HG03135 (cell line): Measurements from ENCODE around the gene SPACA7.

Experiments
- ATAC-seq: cut with Tn5 transposase; IDR thresholded peaks from one replicate; pipeline ENCODE4 v1.9.1; 2021; ENCODE audit warnings: mild to moderate bottlenecking, moderate library complexity; ENCODE audit not compliant: unreplicated experiment

SPACA7 gene, protein sequence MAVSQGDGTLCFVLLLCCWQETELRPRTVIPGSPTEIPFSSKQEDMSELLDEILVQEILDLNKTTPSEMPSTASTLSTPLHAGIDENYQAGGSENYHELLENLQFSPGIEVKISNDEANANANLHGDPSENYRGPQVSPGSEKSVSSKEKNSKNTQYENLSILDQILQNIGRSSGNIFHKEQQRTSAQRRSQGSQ

DNA sequence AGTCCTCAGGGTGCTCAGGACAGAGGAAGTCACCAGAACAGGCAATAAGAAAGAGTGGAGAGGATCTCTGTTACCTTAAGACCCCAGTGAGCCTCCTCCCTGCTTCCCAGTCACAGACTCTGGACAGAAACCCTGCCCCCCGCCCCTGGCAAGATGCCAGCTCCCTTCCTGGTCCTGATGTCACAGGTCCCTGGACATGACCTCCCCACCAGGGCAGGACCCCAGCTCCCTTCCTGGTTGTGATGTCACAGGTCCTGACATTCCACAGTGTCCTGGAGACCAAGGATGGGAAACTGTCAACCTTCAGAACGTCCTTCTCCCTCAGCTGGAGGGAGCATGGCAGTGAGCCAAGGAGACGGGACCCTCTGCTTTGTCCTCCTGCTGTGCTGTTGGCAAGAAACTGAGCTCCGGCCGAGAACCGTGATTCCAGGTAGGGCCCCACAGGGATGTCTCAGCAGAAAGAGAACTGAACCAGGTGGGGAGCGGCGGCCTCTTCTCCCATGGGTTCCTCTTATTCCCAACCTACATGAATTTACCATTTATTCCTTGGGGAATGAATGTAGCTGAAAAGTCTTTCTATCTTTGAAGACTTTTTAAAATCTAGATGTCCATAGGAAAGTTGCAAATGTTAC is at the start of gene SPACA7:
Gene SPACA7 (plus strand): TSS at position 306 of the 632 bp plus-strand sequence. CDS start 31 bp downstream, at position 337.
- no peak for ATAC-seq

DNA sequence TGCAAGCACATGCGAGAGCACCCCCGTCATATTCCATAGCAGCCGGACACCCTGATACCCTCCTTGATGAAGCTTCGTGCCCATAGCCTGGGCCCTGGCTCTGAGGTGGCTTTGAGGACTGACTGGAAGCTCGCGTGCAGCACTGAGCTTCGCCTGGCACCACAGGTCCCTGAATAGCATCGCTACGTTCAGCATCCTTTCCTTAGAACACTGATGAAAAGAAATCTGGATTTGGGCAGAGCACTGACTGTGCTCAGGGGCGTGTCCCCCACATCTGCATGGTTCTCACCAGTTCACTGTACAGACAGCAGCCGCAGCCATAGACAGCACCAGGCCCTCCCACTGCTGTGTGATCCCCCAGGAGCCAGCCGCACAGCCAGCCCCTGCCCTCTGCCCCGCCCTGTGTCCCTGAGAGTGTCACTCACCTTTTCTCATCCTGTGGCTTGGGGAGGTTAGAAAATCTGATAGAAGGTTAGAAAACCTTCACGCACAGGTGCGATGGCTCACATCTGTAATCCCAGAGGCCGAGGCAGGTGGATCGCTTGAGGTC is 49.3 kb upstream of the SPACA7 start:
- no peak for ATAC-seq

DNA sequence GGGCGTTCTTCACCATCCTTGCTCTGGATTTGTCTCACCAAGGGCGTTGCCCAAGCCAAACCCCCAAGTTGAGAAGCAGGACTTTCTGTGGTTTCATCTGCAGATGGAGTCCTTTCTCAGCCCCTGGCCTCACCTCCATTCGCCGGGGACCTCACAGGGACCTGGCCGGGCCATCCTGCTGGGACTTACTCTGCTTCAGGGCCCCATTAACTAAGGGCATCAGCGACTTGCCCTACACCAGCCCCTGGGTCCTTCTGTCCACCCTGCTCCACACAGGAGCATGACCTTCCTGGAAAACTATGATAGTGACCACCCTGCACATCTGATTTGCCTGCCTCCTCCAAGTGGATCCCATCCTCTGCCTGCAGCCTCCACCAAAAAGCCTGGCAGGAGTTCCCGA is 47.2 kb upstream of the SPACA7 start:
- ATAC-seq: no peak

DNA sequence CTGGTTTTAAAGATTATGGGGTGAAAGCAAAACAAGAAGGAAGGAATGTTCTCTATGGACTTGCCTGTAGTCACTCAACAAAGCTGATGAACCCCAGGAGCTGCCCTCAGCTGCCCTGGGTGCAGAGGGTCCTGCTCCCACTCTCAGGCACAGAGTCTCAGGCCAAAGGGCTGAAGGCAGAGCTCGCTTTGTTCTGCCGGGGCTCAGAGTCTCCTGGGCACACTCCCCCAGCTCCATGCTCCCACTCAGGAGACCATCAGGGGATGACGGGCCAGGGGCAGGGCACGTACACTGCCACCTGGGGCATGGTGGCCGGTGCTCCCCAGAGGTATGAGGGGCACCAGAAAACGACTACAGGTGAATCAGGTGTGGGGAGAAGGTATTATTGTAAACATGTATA is 46.8 kb upstream of the SPACA7 start:
- no peak for ATAC-seq

DNA sequence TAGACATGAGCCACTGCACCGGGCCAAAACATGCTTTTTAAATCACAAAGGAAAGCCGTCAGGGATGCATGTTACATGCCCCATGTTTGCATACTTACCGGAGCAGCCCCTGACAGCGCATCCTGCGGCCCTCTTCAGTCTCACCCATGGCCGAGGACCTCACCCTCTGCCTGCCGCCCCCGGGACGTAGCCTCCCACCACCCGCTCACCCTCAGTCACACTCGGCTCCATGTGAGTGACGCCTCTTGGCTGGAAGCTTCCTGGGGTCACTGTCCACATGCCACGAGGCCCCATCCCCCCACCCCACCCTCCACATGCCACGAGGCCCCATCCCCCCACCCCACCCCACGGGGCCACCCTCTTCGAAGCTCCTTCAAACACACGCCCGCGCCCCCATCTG is 46.1 kb upstream of the SPACA7 start:
- no peak for ATAC-seq

DNA sequence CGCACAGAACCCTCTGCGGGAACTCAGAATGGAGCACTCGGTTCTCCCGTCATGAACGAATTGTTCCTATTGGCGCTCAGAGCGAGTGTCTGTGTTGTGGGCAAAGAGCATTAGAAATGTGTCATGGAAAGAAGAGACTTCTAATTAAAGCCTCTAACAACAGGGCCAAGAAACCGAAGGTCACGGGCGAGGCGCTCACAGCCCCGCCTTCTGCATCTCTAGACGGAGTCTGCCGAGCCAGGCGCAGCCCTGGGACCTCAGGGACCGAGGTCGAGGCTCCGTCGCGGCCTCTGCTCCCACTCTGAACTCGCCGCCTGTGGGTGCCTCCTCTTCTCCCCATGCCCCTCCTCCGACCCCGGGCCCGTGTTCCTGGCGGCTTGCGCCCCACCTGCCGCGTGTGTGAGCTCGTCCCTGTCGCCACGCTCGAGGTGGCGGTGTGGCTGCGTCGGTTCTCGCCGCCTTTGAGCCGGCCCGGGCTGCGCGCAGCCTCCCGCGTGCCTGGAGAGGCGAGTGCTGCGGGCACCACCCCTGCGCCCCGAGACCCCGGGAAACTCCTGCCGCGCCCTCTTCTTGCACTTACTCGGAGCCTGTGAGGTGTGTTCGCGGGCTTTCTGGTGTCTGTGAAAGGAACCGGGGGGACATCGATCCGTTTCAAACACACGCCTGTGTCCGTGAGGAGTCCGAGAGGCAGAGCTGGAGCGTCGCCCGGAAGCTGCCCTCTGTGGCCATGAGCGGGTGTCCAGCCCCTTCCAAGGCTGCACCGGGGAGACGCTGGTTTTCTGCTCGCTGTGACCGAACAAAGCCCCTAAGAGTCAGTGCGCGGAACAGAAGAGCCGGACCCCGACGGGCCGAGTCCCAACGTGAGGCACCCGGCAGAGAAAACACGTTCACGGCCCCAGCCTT is 45.4 kb upstream of the SPACA7 start:
- ATAC-seq: no peak

DNA sequence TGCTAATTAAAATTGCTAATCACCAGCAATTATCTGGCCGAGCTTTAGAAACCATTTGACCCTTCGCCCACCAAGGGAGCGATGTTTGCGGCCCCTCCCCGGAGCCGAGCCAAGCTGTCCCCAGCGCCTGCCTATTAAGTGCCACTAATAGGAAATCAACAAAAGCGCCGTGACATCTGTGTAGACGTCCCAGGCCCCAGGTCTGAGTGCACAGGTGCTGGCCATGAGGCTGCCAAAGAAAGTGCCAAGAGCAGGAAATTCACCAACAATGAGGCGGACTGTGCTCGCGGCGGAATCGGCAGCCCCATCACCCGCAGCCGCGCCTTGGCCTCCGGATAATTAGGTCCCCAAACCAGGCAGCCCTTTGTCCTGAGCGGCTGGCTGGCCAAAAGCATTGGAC is 44.5 kb upstream of the SPACA7 start:
- ATAC-seq: no peak

DNA sequence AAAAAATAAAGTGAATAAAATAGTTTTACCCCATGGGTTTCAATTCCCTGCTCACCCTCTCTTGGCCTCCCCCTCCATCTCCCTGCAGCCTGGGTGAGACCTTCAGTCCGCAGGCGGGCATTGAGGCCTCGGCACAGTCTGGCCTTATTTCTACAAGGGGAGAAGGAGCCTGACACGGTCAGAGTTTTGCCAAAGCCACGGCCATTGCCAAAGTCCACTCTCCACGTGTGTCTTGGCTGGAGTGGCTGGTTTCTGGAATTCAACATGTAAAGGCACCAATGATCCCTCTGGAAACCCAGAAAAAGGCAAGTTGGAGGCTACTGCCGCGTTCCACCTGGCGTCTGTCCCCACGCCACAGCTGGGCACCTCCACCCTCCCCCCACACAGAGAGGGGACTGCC is 43.4 kb upstream of the SPACA7 start:
- no peak for ATAC-seq

DNA sequence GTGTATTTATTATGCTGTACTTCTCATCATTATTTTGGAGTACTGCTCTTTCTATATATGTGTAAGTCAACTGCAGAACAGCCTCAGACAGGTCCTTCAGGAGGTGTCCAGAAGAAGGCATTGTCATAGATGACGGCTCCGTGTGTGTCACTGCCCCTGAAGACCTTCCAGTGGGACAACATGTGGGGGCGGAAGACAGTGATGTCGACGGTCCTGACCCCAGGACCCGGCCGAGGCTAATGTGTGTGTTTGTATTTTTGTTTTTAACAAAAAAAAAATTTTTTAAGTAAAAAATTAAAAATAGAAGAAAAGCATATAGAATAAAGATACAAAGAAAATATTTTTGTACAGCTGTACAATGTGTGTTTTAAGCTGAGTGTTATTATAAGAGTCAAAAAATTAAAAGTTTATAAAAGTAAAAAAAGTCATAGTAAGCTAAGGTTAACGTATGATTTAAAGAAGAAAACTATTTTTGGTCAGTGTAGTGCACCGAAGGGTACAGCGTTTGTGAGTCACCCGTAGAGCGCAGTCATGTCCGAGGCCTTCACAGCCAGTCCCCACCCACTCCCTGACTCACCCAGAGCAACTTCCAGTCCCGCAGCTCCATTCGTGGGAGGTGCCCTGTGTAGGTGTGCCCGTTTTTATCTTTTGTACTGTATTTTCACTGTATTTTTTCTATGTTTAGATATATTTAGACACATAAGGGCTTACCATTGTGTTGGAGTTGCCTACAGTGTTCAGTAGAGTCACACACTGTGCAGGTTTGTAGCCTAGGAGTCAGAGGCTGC is 42.2 kb upstream of the SPACA7 start:
- no peak for ATAC-seq

DNA sequence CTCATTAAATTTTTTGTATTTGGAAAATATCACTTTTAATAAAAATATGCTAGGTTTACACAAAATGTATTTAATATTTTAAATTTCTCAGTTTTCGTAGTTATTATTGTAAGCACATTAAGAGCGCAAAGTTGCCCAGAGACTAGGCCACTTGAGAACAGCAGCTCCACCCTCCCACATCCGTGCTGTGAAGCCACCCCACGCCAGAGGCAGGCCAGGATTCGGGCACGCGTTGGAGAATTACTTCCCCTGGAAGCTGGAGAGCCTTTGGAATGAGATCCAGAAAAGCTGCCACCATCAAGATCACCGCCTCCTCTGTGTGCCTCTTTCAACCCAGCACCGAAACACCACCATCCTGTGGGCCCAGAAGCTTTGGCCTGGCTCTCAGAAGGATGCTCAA is 41.0 kb upstream of the SPACA7 start:
- no peak for ATAC-seq

DNA sequence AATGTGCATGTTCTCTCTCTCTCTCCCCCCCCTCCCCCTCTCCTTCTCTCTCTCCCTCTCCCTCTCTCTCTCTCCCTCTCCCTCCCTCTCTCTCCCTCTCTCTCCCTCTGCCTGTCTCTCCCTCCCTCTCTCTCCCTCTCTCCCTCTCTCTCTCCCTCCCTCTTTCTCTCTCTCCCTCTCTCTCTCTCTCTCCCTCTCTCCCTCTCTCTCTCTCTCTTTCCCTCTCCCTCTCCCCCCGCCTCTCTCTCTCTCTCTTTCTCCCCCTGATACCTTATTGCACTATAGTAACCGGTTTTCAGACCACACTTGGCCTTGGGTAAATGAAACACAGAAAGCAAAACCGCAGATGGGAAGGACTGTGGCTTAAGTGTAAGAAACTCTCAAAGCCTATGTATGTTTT is 34.7 kb upstream of the SPACA7 start:
- no peak for ATAC-seq

DNA sequence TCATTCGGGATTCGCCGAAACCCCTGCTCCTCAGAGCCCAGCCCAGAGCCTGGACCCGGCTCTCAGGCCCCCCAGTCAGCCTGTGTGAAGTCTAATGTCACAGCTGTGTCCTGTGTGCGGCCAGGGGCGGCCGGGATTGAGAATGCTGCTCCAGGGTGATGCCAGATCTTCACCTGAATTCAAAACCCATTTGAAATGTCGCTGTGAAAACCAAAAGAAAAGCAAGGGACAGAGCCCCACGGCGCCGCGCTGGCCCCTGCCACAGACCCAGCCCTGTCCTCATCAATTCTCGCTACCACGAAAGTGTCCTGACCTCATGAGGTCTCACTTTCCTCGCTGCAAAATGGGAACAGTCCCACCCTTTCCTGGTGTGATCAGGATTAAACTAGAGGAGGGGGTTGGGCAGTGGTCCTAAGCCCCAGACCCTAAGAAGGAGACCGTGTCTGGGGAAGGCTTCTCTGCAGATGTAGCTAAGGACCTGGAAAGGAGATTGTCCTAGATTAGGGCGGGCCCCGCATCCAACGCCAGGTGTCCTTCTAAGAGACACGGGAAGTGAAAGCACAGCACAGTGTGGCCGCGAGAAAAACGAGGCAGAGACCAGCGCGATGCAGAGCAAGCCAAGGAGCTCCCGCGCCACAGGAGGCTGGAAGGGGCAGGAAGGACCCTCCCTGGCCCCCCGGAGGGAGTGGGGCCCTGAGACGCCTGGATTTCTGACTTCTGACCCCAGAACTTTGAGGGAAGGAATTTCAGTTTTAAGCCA is 34.0 kb upstream of the SPACA7 start:
- ATAC-seq: no peak

DNA sequence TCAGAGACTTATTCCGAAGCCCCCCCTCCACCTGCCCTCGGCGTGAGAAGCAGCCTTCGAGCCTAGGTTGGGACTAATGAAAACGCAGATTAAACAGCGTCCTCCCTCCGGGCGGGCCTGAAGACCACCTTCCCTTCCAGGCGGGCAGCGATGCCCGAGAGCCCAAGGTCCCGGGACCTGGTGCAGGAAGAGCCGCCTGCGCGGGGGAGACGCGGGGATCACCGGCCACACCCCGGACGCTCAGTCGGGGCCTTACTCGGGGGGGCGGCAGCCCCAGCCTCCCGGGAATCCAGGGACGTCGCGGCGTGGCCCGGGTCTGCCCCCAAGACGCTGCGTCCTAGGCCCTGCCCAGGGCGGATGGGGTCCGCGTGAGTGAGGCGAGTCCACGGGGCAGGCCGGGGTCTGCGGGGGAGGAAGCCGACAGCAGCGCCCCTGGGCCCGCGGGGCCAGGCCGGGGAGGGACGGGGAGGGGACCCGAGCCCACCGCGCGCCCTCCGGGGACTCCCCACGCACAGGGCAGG is 33.3 kb upstream of the SPACA7 start:
- no peak for ATAC-seq

DNA sequence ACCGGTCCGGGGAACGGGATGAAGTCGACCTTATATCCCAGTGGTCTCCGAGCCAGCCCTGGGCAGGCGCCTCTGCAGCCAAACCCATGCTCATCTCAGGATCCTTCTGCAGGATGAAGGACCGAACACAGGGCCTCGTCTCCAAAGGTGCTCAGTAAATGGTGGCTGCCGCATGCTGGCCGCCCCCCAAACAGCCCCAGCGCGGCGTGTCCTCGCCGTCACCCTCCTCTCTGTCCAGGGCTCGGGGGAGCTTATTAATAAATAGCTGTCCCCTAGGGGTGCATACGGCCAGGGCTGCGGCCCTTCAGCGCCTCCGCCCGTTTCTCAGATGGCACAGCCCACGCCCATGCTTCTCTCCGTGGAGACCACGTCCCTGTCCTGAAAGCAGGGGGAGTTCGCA is 32.6 kb upstream of the SPACA7 start:
- no peak for ATAC-seq

DNA sequence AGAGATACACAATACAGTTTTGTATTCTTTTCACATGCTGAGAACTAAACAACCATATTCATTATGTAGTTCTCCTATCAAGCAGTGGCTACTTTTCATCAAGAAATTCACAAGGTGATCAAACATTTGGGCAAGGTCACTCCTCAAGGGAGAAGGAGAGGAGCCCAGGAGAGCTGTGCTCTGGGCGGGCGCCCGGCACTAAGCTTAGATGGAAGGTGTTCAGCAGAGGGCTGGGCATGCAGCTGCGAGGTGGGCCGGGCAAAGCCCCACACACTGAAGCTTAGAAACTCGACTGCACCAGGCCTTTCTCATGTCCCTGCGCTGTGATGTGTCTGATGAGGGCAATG is 30.4 kb upstream of the SPACA7 start:
- ATAC-seq: no peak

DNA sequence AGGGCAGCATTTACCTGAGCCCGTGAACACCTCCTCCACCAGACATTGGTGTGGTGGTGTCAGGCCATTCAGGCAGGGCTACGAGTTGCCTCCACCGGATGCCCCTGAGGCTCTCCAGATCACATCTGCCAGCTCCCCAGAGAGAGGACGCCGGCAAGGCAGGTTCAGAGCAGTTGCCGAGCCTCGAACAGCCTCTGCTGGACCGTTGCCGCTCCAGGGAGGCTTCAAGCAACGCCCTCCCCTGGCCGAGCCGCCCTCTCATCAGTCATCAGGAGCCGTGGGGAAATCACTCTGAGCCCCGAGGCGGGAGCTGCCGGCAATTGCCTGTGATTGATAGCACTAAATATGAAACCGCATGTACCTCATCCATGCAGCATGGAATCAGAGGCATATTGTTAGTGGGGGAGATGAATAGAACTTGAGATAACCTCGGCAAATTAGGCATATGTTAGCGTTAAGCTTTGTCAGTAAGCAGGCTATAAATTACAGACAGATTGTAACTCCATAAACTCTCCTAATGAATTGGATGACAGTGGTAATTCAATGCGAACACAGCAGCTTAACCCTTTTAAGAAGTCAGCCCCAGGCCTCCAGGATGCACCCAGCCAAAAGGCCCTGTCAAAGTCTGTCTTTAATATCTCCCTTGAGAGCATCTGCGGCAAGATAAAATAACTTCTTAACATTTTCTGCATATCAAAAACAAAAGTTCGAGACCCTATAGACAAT is 29.8 kb upstream of the SPACA7 start:
- no peak for ATAC-seq

DNA sequence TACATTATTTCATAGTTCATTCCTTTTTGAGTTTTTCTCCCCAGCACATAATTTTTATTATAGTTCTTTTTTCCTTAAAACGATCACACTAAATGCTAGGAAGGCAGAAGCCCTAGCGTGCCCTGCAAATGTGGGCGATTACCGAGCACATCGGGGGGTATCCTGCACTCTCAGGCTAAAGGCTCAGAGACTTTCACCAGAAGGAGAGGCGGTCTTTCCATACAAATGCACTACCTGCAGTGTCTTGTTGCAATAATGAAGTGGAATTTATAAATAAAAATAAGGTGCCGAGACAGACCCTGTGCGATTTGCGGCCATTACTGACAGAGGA is 29.3 kb upstream of the SPACA7 start:
- no peak for ATAC-seq

DNA sequence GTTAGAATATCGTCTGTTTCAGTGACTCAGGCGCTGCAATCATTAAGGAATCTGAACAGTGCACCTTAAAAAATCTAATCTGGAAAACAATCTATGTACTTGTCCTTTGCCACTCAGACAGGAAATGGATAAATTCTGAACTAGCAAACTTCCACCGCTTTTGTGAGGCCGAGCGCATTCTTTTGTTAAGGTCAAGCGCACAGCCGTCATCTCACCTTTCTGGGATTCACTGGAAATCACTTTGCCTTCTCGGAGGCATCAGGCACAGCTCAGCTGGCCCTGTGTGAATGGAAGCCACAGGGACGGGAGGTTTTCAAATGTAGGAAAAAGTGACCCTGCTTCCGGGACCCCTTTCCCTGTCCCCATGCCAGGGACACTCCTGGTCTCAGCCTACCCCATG is 28.2 kb upstream of the SPACA7 start:
- ATAC-seq: no peak

DNA sequence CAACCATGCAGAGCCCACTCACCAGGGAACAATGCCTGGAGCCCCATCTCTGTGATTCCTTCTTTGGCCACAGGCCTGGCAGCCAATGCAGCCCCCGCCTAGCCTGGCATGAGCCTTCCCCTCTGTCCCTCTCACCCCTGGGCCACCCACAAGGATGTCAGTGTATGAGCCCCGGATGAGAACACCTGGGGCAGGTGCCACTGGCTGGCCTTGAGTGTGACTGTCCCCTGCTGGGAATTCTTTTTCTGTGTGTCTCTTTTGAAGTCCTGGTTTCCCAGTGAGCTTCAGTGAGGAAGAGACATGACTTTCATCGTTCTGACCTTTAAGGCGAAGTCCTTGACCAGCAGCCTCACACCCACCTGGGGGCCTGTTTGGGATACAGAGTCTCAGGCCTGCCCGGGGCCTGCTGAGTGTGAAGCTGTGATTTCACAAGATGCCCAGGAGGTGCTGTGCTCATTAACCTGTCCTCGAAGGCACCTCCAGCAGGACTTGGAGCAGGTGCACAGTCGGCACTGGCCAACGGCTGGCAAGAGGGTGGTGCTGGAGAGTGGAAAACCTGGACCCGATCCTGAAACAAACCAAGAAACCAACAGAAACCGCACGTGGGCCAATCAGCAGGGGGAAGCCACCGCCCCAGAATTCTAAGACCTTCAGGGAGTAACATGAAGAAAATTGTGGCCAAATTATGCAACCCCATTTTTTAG is 27.4 kb upstream of the SPACA7 start:
- no peak for ATAC-seq
